ENCODE data around the gene CPTP.

The CPTP gene

GRCh38 chr1:1286313-1287261, 38.0 kb upstream of the CPTP start:
- no peak for DNase-seq (ENCODE audit: low read depth)
- TF ChIP-seq, protein P1, sequence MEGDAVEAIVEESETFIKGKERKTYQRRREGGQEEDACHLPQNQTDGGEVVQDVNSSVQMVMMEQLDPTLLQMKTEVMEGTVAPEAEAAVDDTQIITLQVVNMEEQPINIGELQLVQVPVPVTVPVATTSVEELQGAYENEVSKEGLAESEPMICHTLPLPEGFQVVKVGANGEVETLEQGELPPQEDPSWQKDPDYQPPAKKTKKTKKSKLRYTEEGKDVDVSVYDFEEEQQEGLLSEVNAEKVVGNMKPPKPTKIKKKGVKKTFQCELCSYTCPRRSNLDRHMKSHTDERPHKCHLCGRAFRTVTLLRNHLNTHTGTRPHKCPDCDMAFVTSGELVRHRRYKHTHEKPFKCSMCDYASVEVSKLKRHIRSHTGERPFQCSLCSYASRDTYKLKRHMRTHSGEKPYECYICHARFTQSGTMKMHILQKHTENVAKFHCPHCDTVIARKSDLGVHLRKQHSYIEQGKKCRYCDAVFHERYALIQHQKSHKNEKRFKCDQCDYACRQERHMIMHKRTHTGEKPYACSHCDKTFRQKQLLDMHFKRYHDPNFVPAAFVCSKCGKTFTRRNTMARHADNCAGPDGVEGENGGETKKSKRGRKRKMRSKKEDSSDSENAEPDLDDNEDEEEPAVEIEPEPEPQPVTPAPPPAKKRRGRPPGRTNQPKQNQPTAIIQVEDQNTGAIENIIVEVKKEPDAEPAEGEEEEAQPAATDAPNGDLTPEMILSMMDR (IDR thresholded peaks at IDR 0.05; ENCODE audit: control insufficient read depth, insufficient read depth, low read depth, low read length, missing control alignments), result no peak
- H3K4me3 ChIP-seq (ENCODE audit: control insufficient read depth, low read depth, low read length), result no peak overlapping the region

DNA sequence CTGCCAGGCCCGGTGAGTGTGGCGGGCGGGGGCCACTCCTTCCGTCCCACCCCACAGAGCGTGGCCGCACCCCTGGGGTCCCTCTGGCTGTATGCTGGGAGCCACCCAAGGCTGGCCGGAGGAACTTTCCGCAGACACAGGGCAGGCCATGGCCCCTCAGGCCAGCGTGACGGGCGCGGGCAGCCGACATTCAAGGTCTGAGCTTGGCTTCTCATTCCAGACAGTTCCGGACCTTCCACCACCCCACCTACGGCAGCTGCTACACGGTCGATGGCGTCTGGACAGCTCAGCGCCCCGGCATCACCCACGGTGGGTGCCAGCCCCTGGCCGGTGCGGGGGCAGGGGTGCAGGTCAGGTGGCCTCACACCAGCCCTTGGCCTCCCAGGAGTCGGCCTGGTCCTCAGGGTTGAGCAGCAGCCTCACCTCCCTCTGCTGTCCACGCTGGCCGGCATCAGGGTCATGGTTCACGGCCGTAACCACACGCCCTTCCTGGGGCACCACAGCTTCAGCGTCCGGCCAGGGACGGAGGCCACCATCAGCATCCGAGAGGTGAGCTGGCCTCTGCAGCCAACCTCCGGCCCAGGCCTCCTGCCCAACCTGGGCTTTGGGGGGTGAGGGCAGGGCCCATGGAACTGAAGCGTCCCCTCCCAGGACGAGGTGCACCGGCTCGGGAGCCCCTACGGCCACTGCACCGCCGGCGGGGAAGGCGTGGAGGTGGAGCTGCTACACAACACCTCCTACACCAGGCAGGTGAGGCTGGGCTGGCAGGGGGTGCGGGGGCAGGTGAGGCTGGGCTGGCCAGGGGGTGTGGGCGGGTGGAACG, 37.1 kb upstream of the CPTP start:
- DNase-seq (ENCODE audit: low read depth), result no peak
- no peak overlapping the region for H3K4me3 ChIP-seq (ENCODE audit: control insufficient read depth, low read depth, low read length)
- TF ChIP-seq, protein P1 (IDR thresholded peaks at IDR 0.05; ENCODE audit: control insufficient read depth, insufficient read depth, low read depth, low read length, missing control alignments), result no peak

GRCh38 chr1:1290238-1290731, 34.3 kb upstream of the CPTP start:
- no peak for DNase-seq (ENCODE audit: low read depth)
- H3K4me3 ChIP-seq (ENCODE audit: control insufficient read depth, low read depth, low read length), result no peak overlapping the region
- TF ChIP-seq, protein P1 (IDR thresholded peaks at IDR 0.05; ENCODE audit: control insufficient read depth, insufficient read depth, low read depth, low read length, missing control alignments), result peak; percentile 33

DNA sequence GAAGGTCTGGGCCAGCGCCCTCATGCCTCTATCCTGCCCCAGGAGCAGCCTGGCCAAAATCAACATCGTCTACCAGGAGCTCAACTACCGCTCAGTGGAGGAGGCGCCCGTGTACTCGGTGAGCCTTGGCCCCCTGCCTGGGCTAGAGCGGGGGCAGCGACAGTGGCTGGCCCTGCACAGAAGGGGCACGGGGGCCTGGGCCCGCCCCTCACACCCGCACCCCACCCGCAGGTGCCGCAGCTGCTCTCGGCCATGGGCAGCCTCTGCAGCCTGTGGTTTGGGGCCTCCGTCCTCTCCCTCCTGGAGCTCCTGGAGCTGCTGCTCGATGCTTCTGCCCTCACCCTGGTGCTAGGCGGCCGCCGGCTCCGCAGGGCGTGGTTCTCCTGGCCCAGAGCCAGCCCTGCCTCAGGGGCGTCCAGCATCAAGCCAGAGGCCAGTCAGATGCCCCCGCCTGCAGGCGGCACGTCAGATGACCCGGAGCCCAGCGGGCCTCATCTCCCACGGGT, 33.5 kb upstream of the CPTP start:
- no peak for DNase-seq (ENCODE audit: low read depth)
- H3K4me3 ChIP-seq (ENCODE audit: control insufficient read depth, low read depth, low read length), result no peak overlapping the region
- TF ChIP-seq, protein P1 (IDR thresholded peaks at IDR 0.05; ENCODE audit: control insufficient read depth, insufficient read depth, low read depth, low read length, missing control alignments), result no peak

DNA sequence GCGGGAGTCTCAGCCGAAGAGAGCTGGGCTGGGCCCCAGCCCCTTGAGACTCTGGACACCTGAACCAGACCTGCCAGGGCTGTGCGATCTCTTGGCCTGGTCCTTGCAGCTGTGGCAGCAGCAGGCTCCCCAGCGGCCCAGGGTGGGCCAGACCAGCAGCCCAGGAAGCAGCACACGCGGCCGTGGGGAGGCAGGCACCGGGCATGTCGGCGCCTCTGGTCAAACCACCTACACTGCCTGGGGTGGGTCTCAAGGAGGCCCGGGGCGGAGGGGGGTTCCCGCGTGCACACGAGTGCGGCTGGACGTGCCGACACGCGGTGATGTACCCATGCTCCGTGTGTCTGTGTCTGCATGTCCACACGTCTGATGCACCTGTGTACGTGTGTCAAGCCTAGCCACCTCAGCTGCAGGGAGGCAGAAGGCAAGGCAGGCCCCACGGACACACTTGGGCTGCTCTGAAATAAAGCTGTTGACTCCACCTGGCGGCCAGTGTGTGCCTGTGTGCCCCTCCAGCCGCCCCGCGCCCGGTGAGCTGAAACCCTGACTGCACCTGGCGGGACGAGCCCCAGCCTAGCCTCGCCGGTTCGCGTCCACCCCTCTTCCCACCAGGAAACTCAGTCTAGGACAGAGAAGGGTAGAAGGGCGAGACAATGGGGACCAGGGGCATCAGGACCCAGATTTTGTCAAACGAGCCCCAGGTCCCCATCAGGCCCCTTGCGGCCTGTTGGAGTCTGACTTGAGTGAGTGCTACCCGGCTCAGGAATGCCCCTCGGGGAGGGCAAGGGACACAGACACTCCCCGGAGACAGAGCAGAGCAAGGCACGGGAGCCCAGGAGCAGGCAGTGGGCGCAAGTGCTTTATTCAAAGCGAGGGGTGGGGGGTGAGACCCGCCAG, 32.8 kb upstream of the CPTP start:
- DNase-seq (ENCODE audit: low read depth), result no peak
- TF ChIP-seq, protein P1 (IDR thresholded peaks at IDR 0.05; ENCODE audit: control insufficient read depth, insufficient read depth, low read depth, low read length, missing control alignments), result peak; percentile 38
- no peak overlapping the region for H3K4me3 ChIP-seq (ENCODE audit: control insufficient read depth, low read depth, low read length)
